Neural progenitor cell (in vitro differentiated cells): ENCODE data around the gene KIAA0825. TPM values are rescaled to one million over a fixed set of nuclear protein-coding genes. Genes with fewer than 3 reads are reported as not detected.

ENCODE experiments used
- DNase-seq: peaks from one replicate; pipeline ENCODE4 v3.0.0-alpha.2; 2016; ENCODE audit warnings: low spot score
- H2AFZ ChIP-seq: fragments of 200-600 bp; sonication (generic); replicated peaks from 2 replicates; pipeline ENCODE4 v1.6.1; 2016; ENCODE audit warnings: antibody characterized with exemption
- H3F3A ChIP-seq: fragments of 200-600 bp; sonication (generic); 2 replicates; pipeline ENCODE4 v1.6.1; 2016; ENCODE audit warnings: antibody characterized with exemption, low read depth
- H3K27ac ChIP-seq: fragments of 200-600 bp; sonication (generic); 2 replicates; pipeline ENCODE4 v1.5.1; 2016; ENCODE audit warnings: mild to moderate bottlenecking
- H3K27me3 ChIP-seq: fragments of 200-600 bp; sonication (generic); 2 replicates; pipeline ENCODE4 v1.6.1; 2016; ENCODE audit warnings: mild to moderate bottlenecking, moderate library complexity
- H3K36me3 ChIP-seq: fragments of 200-600 bp; sonication (generic); 2 replicates; pipeline ENCODE4 v1.5.1; 2016
- H3K4me1 ChIP-seq: fragments of 200-600 bp; sonication (generic); 2 replicates; pipeline ENCODE4 v1.6.1; 2016; ENCODE audit warnings: mixed run types
- H3K4me2 ChIP-seq: fragments of 200-600 bp; sonication (generic); 2 replicates; pipeline ENCODE4 v1.6.1; 2016
- H3K4me3 ChIP-seq: fragments of 200-600 bp; sonication (generic); 2 replicates; pipeline ENCODE4 v1.5.1; 2016
- H3K79me2 ChIP-seq: fragments of 200-600 bp; sonication (generic); 2 replicates; pipeline ENCODE4 v1.6.1; 2016; ENCODE audit warnings: low read depth
- H3K9ac ChIP-seq: fragments of 200-600 bp; sonication (generic); 2 replicates; pipeline ENCODE4 v1.6.1; 2016
- H3K9me3 ChIP-seq: fragments of 200-600 bp; sonication (generic); 2 replicates; pipeline ENCODE4 v1.5.1; 2016; ENCODE audit warnings: low read depth
- H4K20me1 ChIP-seq: fragments of 200-600 bp; sonication (generic); 2 replicates; pipeline ENCODE4 v1.6.1; 2016; ENCODE audit warnings: low read depth
- H3K27ac Mint-ChIP-seq: 3 replicates; pipeline ENCODE4 v1.8.0; 2021; ENCODE audit warnings: mixed read lengths
- H3K27me3 Mint-ChIP-seq: 2 replicates; pipeline ENCODE4 v1.8.0; 2022; ENCODE audit warnings: low read depth, mild to moderate bottlenecking, inconsistent platforms, moderate library complexity, mixed read lengths; ENCODE audit not compliant: insufficient read depth
- H3K36me3 Mint-ChIP-seq: 3 replicates; pipeline ENCODE4 v1.8.0; 2021; ENCODE audit warnings: mixed read lengths
- H3K4me1 Mint-ChIP-seq: 3 replicates; pipeline ENCODE4 v1.8.0; 2021; ENCODE audit warnings: mixed read lengths
- H3K4me3 Mint-ChIP-seq: 3 replicates; pipeline ENCODE4 v1.8.0; 2021; ENCODE audit warnings: mild to moderate bottlenecking, moderate library complexity, mixed read lengths
- H3K9me3 Mint-ChIP-seq: 3 replicates; pipeline ENCODE4 v1.8.0; 2020; ENCODE audit warnings: mixed read lengths
- CTCF ChIP-seq: fragments of 200-600 bp; sonication (generic); IDR thresholded peaks from 2 replicates; pipeline ENCODE4 v1.5.1; 2017; ENCODE audit warnings: antibody characterized with exemption, mild to moderate bottlenecking
- EZH2 ChIP-seq: fragments of 200-600 bp; sonication (generic); IDR thresholded peaks from 2 replicates; pipeline ENCODE4 v1.6.1; 2017; ENCODE audit warnings: antibody characterized with exemption, mild to moderate bottlenecking, moderate library complexity
- EZH2phosphoT487 ChIP-seq: fragments of 200-600 bp; sonication (generic); IDR thresholded peaks from 2 replicates; pipeline ENCODE4 v1.6.1; 2017; ENCODE audit warnings: antibody characterized with exemption
- total RNA-seq: library from RNA; depleted of rRNA; stranded (reverse); fragments of >200 nt; gene quantifications from 2 replicates; pipeline ENCODE4 v1.2.3, GENCODE V29; 2015; ENCODE audit warnings: low replicate concordance

Gene KIAA0825
- total RNA-seq, 1 donor from 2014 or later, result 3.7 TPM

GRCh38 chr5:94312298-94312697, 306.1 kb downstream of the KIAA0825 start:
- Histone ChIP-seq H3K4me3 (no peak overlapping the region), H3K36me3 (no peaks in the 10 kb centered on the region), H2AFZ (no peak overlapping the region), H3K4me2 (no peak overlapping the region), H4K20me1 (no peaks in the 10 kb centered on the region), H3F3A (no peaks in the 10 kb centered on the region), H3K4me1 (peaks cover 11% of the 10 kb centered on the region), H3K9ac (no peak overlapping the region), H3K79me2 (no peaks in the 10 kb centered on the region), H3K9me3 (no peaks in the 10 kb centered on the region), H3K27ac (no peak overlapping the region), H3K27me3 (no peaks in the 10 kb centered on the region)
- no peaks in the 10 kb centered on the region for H3K27me3 Mint-ChIP-seq
- H3K36me3 Mint-ChIP-seq, result no peaks in the 10 kb centered on the region
- H3K9me3 Mint-ChIP-seq, result no peaks in the 10 kb centered on the region
- no peak for DNase-seq
- no peak for TF ChIP-seq EZH2phosphoT487
- no peak for TF ChIP-seq EZH2
- TF ChIP-seq CTCF, result no peak
- no peak overlapping the region for H3K27ac Mint-ChIP-seq
- H3K4me3 Mint-ChIP-seq, result no peak overlapping the region
- H3K4me1 Mint-ChIP-seq, result peaks cover 24% of the 10 kb centered on the region

GRCh38 chr5:94310833-94311232, 307.6 kb downstream of the KIAA0825 start:
- DNase-seq, result no peak
- no peak overlapping the region for H3K4me3 ChIP-seq
- H3K9me3 ChIP-seq, result no peaks in the 10 kb centered on the region
- no peak overlapping the region for H3K4me3 Mint-ChIP-seq
- peaks cover 11% of the 10 kb centered on the region for H3K4me1 ChIP-seq
- TF ChIP-seq EZH2 (no peak), EZH2phosphoT487 (no peak), CTCF (no peak)
- no peaks in the 10 kb centered on the region for H3K36me3 Mint-ChIP-seq
- no peaks in the 10 kb centered on the region for H3K9me3 Mint-ChIP-seq
- no peaks in the 10 kb centered on the region for H3K27me3 ChIP-seq
- no peak overlapping the region for H3K27ac ChIP-seq
- no peak overlapping the region for H3K9ac ChIP-seq
- no peaks in the 10 kb centered on the region for H3F3A ChIP-seq
- no peak overlapping the region for H3K27ac Mint-ChIP-seq
- no peaks in the 10 kb centered on the region for H3K36me3 ChIP-seq
- H3K4me2 ChIP-seq, result no peak overlapping the region
- H4K20me1 ChIP-seq, result no peaks in the 10 kb centered on the region
- no peaks in the 10 kb centered on the region for H3K27me3 Mint-ChIP-seq
- no peak overlapping the region for H2AFZ ChIP-seq
- H3K79me2 ChIP-seq, result no peaks in the 10 kb centered on the region
- H3K4me1 Mint-ChIP-seq, result peaks cover 24% of the 10 kb centered on the region

- no peak overlapping the region for H3K27ac ChIP-seq
- H3K4me1 Mint-ChIP-seq, result peaks cover 17% of the 10 kb centered on the region
- H3K79me2 ChIP-seq, result no peaks in the 10 kb centered on the region
These were observed 309.3 kb downstream of the KIAA0825 start for GRCh38 chr5:94309141-94309540.

More at GRCh38 chr5:94309141-94309540, 309.3 kb downstream of the KIAA0825 start:
- Histone ChIP-seq H3K27me3 (no peaks in the 10 kb centered on the region), H3K4me2 (no peak overlapping the region), H3K4me3 (no peak overlapping the region), H2AFZ (peak overlapping the region; percentile 29), H4K20me1 (no peaks in the 10 kb centered on the region), H3K36me3 (no peaks in the 10 kb centered on the region), H3K9ac (no peak overlapping the region), H3F3A (no peaks in the 10 kb centered on the region), H3K9me3 (no peaks in the 10 kb centered on the region), H3K4me1 (peaks cover 11% of the 10 kb centered on the region)
- no peak for TF ChIP-seq CTCF
- no peak for TF ChIP-seq EZH2
- TF ChIP-seq EZH2phosphoT487, result no peak
- Mint-ChIP-seq H3K9me3 (no peaks in the 10 kb centered on the region), H3K36me3 (no peaks in the 10 kb centered on the region), H3K27ac (no peak overlapping the region), H3K27me3 (no peaks in the 10 kb centered on the region), H3K4me3 (no peak overlapping the region)
- DNase-seq, result no peak
